Astrocyte of the cerebellum (primary cell): ENCODE data around the gene DYRK1A.
A peak's percentile ranks its signal among the peaks of the same experiment; 100 is the strongest.
"Not testable (repeated sequence)": the region's sequence is repeated elsewhere in the genome, so short reads cannot be mapped to it uniquely, and the experiment has no call there.

Source experiments
- DNase-seq: peaks from one replicate; pipeline ENCODE4 v3.0.0-alpha.2; 2011; ENCODE audit warnings: low read depth
- H3K4me3 ChIP-seq: 2 replicates; pipeline ENCODE4 v1.5.1; 2011; ENCODE audit warnings: mild to moderate bottlenecking, low read depth, low read length, moderate library complexity
- in situ Hi-C: cut with HindIII; loops from 2 replicates; pipeline ENCODE4 v1.10.0; 2017; ENCODE audit warnings: low sequenced_read_pairs
- TF ChIP-seq, protein P1 (sequence below): IDR thresholded peaks from 2 replicates; pipeline ENCODE4 v1.5.1; 2012; ENCODE audit warnings: low read length, low read depth, moderate library complexity, mild to moderate bottlenecking; ENCODE audit errors: missing control alignments

DYRK1A gene

GRCh38 chr21:37520801-37521200, 154.2 kb downstream of the DYRK1A start:
- DNase-seq: no peak
- no peak overlapping the region for H3K4me3 ChIP-seq
- in situ Hi-C loops: no loop called here
- TF ChIP-seq, protein P1, sequence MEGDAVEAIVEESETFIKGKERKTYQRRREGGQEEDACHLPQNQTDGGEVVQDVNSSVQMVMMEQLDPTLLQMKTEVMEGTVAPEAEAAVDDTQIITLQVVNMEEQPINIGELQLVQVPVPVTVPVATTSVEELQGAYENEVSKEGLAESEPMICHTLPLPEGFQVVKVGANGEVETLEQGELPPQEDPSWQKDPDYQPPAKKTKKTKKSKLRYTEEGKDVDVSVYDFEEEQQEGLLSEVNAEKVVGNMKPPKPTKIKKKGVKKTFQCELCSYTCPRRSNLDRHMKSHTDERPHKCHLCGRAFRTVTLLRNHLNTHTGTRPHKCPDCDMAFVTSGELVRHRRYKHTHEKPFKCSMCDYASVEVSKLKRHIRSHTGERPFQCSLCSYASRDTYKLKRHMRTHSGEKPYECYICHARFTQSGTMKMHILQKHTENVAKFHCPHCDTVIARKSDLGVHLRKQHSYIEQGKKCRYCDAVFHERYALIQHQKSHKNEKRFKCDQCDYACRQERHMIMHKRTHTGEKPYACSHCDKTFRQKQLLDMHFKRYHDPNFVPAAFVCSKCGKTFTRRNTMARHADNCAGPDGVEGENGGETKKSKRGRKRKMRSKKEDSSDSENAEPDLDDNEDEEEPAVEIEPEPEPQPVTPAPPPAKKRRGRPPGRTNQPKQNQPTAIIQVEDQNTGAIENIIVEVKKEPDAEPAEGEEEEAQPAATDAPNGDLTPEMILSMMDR: no peak

GRCh38 chr21:37521658-37522057, 155.1 kb downstream of the DYRK1A start:
- H3K4me3 ChIP-seq: no peak overlapping the region
- in situ Hi-C loops: no loop called here
- TF ChIP-seq, protein P1: no peak
- no peak for DNase-seq

DNA sequence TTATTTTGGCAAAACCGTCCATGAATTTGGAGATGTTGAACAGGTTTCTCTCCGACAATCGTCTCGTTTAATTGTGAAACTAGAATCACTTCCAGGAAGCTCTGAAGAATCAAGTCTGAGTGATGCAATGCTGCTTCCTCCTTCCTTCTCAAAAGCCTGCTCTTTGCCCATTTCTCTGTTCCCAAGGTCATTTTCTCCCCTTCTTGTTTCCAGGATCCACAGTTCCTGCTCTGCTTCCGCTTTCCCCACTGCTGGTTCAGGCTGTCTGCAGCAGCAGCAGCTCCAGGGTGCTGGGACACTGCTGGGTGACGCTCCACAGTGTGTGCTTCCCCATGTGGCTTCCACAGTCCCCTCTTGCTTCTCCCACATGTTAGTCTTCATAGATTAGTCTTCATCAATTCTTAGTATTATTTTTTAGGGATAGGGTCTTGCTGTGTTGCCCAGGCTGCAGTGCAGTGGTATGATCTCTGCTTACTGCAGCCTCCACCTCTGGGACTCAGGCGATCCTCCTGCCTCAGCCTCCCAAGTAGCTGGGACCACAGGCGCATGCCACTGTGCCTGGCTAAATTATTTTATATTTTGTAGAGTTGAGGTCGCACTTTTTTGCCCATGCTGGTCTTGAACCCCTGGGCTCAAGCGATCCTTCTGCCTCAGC, 156.2 kb downstream of the DYRK1A start:
- no peak for DNase-seq
- in situ Hi-C loops: no loop called here
- TF ChIP-seq, protein P1: no peak
- no peak overlapping the region for H3K4me3 ChIP-seq

DNA sequence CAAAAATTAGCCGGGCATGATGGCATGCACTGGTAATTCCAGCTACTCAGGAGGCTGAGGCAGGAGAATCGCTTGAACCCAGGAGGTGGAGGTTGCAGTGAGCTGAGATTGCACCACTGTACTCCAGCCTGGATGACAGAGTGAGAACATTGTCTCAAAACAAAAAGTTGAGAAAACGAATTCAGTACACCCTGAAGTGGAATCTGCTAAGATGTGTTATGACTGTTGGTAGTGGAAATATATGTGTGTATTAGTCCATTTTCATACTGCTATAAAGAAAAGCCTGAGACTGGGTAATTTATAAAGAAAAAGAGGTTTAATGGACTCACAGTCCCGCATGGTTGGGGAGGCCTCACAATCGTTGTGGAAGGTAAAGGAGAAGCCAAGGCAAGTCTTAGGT, 158.4 kb downstream of the DYRK1A start:
- H3K4me3 ChIP-seq, in situ Hi-C loops, DNase-seq: not testable (repeated sequence)

DNA sequence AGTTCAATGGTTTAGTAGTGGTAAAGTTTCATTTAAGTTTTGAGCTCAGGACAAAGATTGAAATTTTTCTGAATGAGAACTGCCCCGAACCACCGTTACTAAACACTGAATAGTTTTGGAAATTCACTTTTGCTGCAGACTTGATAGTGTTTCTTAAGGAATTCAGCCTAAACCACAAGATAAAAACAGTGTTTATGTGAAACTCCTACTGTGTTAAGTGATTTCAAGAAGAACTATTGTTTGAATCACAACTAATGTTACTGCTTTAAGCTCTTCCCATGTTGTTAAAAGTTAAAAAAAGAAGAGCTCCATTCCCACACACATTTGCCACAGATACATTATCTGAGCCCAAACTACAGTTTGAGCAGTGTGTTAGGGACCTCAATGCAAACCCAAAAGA, 159.2 kb downstream of the DYRK1A start:
- in situ Hi-C loops: no loop called here
- no peak overlapping the region for H3K4me3 ChIP-seq
- DNase-seq: peak; percentile 19
- TF ChIP-seq, protein P1: no peak

DNA sequence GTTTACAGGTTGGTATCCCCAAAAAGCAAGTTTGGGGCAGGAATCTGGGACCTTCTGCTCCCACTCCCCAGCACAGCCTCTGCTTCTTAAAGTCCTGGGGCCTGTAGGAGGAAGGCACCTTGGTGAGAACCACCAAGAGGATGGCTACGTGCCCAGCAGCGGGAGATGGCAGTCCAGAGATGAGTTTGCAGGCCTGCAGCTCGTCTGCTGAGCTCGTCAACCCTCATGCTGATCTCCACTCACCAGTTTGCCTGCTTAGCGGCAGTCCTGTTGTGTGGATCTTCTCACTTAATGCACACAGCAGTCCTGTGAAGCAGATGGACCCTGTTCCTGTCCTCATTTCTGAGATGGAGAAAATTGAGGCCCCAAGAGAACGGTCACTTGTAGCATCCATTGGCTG, 160.5 kb downstream of the DYRK1A start:
- no peak overlapping the region for H3K4me3 ChIP-seq
- TF ChIP-seq, protein P1: no peak
- in situ Hi-C loops: no loop called here
- no peak for DNase-seq

DNA sequence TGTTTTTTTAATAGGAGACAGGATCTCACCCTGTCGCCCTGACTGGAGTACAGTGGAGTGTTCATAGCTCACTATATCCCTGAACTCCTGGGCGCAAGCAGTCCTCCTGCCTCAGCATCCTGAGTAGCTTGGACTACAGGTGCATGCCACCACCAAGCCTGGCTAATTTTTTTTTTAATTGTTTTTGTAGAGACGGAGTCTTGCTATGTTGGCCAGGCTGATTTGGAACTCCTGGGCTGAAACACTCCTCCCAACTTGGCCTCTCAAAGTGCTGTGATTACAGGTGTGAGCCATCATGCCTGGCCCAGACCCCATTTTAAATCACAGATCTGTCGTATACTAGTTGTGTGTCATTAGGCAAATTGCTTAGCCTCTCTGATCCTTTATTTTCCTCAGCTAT, 161.1 kb downstream of the DYRK1A start:
- no peak overlapping the region for H3K4me3 ChIP-seq
- in situ Hi-C loops: no loop called here
- no peak for DNase-seq
- TF ChIP-seq, protein P1: no peak
